WTC11 (cell line): Measurements from ENCODE around the gene CCNG1. TPM values are rescaled to one million over a fixed set of nuclear protein-coding genes. Genes with fewer than 3 reads are reported as not detected.
A peak's percentile ranks its signal among the peaks of the same experiment; 100 is the strongest.

Experiments used
- ATAC-seq: fragments of 200-7000 bp; cut with Tn5 transposase; 2 replicates; pipeline ENCODE4 v1.10.0; 2021; ENCODE audit warnings: mild to moderate bottlenecking, moderate library complexity
- CTCF ChIA-PET: fragments of 300-600 bp; sonication (Branson Sonifier 250); formaldehyde crosslinking; loops from one replicate; lab custom pipeline; 2021; ENCODE audit warnings: antibody characterized with exemption; lab: Charles Lee
- POLR2A ChIA-PET: fragments of 350-600 bp; sonication (Branson Sonifier 250); formaldehyde crosslinking; loops from one replicate; lab custom pipeline; 2021; ENCODE audit warnings: antibody characterized with exemption; lab: Charles Lee
- DNase-seq: peaks from one replicate; pipeline ENCODE4 v3.0.0; 2021; ENCODE audit warnings: low spot score
- H3K27ac Mint-ChIP-seq: 2 replicates; pipeline ENCODE4 v1.8.0; 2021; ENCODE audit warnings: mixed read lengths
- H3K27me3 Mint-ChIP-seq: 2 replicates; pipeline ENCODE4 v1.8.0; 2021; ENCODE audit warnings: low read depth, mild to moderate bottlenecking, moderate library complexity, mixed read lengths
- H3K36me3 Mint-ChIP-seq: 2 replicates; pipeline ENCODE4 v1.8.0; 2021; ENCODE audit warnings: mixed read lengths
- H3K4me1 Mint-ChIP-seq: 2 replicates; pipeline ENCODE4 v1.8.0; 2022; ENCODE audit warnings: mixed read lengths
- H3K4me3 Mint-ChIP-seq: 2 replicates; pipeline ENCODE4 v1.8.0; 2021; ENCODE audit warnings: mild to moderate bottlenecking, moderate library complexity, mixed read lengths
- H3K9me3 Mint-ChIP-seq: 2 replicates; pipeline ENCODE4 v1.8.0; 2021; ENCODE audit warnings: mixed read lengths
- ATF1 ChIP-seq: sonication (generic); formaldehyde crosslinking; IDR thresholded peaks from 2 replicates; pipeline ENCODE4 v1.8.1; 2023; ENCODE audit warnings: mild to moderate bottlenecking, moderate library complexity, missing genetic modification reagents
- CREM ChIP-seq: sonication (generic); formaldehyde crosslinking; IDR thresholded peaks from 2 replicates; pipeline ENCODE4 v1.8.1; 2022; ENCODE audit warnings: mild to moderate bottlenecking, missing genetic modification reagents, moderate library complexity
- ESRRA ChIP-seq: sonication (generic); formaldehyde crosslinking; IDR thresholded peaks from 2 replicates; pipeline ENCODE4 v1.8.1; 2022; ENCODE audit warnings: mild to moderate bottlenecking, missing genetic modification reagents, borderline replicate concordance
- JAZF1 ChIP-seq: fragments of 250-450 bp; sonication (Bioruptor Pico); IDR thresholded peaks from 2 replicates; pipeline ENCODE4 v1.9.0; 2021; ENCODE audit warnings: moderate library complexity, mild to moderate bottlenecking, inconsistent platforms
- MXD4 ChIP-seq: fragments of 250-450 bp; sonication (Bioruptor Pico); IDR thresholded peaks from 2 replicates; pipeline ENCODE4 v1.8.0; 2021; ENCODE audit warnings: mild to moderate bottlenecking, moderate library complexity, borderline replicate concordance
- MYBL2 ChIP-seq: sonication (generic); formaldehyde crosslinking; IDR thresholded peaks from 2 replicates; pipeline ENCODE4 v1.8.1; 2023; ENCODE audit warnings: mild to moderate bottlenecking, moderate library complexity, missing genetic modification reagents
- NFATC4 ChIP-seq: fragments of 250-450 bp; sonication (Bioruptor Pico); IDR thresholded peaks from 2 replicates; pipeline ENCODE4 v1.9.0; 2021; ENCODE audit warnings: mild to moderate bottlenecking
- NFE2L1 ChIP-seq: sonication (generic); formaldehyde crosslinking; IDR thresholded peaks from 2 replicates; pipeline ENCODE4 v1.8.1; 2023; ENCODE audit warnings: missing genetic modification reagents
- NFYB ChIP-seq: sonication (generic); formaldehyde crosslinking; conservative IDR thresholded peaks from 2 replicates; pipeline ENCODE4 v1.8.0; 2022; ENCODE audit warnings: low read depth, missing genetic modification reagents
- NR1H2 ChIP-seq: sonication (generic); formaldehyde crosslinking; IDR thresholded peaks from 2 replicates; pipeline ENCODE4 v1.9.0; 2021; ENCODE audit warnings: mild to moderate bottlenecking, moderate library complexity, missing genetic modification reagents
- NR2C2 ChIP-seq: sonication (generic); formaldehyde crosslinking; IDR thresholded peaks from 2 replicates; pipeline ENCODE4 v1.8.0; 2022; ENCODE audit warnings: mild to moderate bottlenecking, missing genetic modification reagents
- OVOL2 ChIP-seq: fragments of 250-450 bp; sonication (Bioruptor Pico); IDR thresholded peaks from 2 replicates; pipeline ENCODE4 v1.9.0; 2021; ENCODE audit warnings: mild to moderate bottlenecking, borderline replicate concordance
- RELA ChIP-seq: sonication (generic); formaldehyde crosslinking; IDR thresholded peaks from 2 replicates; pipeline ENCODE4 v1.8.1; 2022; ENCODE audit warnings: missing genetic modification reagents, mild to moderate bottlenecking, borderline replicate concordance
- ZNF138 ChIP-seq: sonication (generic); formaldehyde crosslinking; conservative IDR thresholded peaks from 2 replicates; pipeline ENCODE4 v1.8.1; 2022; ENCODE audit warnings: mild to moderate bottlenecking, moderate library complexity, missing genetic modification reagents
- ZNF423 ChIP-seq: fragments of 250-450 bp; sonication (Bioruptor Pico); IDR thresholded peaks from 2 replicates; pipeline ENCODE4 v2.1.2; 2022; ENCODE audit warnings: mild to moderate bottlenecking, moderate library complexity
- ZNF671 ChIP-seq: fragments of 250-450 bp; sonication (Bioruptor Pico); IDR thresholded peaks from 2 replicates; pipeline ENCODE4 v1.8.0; 2021; ENCODE audit warnings: mild to moderate bottlenecking
- total RNA-seq: library from RNA; stranded (reverse); gene quantifications from 3 replicates; pipeline ENCODE4 v1.2.3, GENCODE V29; 2021
- TF ChIP-seq, protein P1 (sequence below): sonication (generic); formaldehyde crosslinking; IDR thresholded peaks from 2 replicates; pipeline ENCODE4 v1.8.1; 2022; ENCODE audit warnings: missing genetic modification reagents, borderline replicate concordance
- TF ChIP-seq, protein P2 (sequence below): sonication (generic); formaldehyde crosslinking; IDR thresholded peaks from 2 replicates; pipeline ENCODE4 v1.8.0; 2023; ENCODE audit warnings: missing genetic modification reagents
- TF ChIP-seq, protein P3 (sequence below): sonication (generic); formaldehyde crosslinking; IDR thresholded peaks from 2 replicates; pipeline ENCODE4 v1.8.1; 2022; ENCODE audit warnings: low read depth, missing genetic modification reagents, borderline replicate concordance
- TF ChIP-seq, protein P4 (sequence below): sonication (generic); formaldehyde crosslinking; IDR thresholded peaks from 2 replicates; pipeline ENCODE4 v1.8.0; 2023; ENCODE audit warnings: missing genetic modification reagents, mild to moderate bottlenecking, borderline replicate concordance
- TF ChIP-seq, protein P5 (sequence below): sonication (generic); formaldehyde crosslinking; IDR thresholded peaks from 2 replicates; pipeline ENCODE4 v1.8.1; 2023; ENCODE audit warnings: mild to moderate bottlenecking, missing genetic modification reagents
- TF ChIP-seq, protein P6 (sequence below): sonication (generic); formaldehyde crosslinking; IDR thresholded peaks from 2 replicates; pipeline ENCODE4 v1.8.0; 2022; ENCODE audit warnings: mild to moderate bottlenecking, missing genetic modification reagents

Gene CCNG1
- total RNA-seq, 1 experiment from 2014 or later: 433 TPM

DNA sequence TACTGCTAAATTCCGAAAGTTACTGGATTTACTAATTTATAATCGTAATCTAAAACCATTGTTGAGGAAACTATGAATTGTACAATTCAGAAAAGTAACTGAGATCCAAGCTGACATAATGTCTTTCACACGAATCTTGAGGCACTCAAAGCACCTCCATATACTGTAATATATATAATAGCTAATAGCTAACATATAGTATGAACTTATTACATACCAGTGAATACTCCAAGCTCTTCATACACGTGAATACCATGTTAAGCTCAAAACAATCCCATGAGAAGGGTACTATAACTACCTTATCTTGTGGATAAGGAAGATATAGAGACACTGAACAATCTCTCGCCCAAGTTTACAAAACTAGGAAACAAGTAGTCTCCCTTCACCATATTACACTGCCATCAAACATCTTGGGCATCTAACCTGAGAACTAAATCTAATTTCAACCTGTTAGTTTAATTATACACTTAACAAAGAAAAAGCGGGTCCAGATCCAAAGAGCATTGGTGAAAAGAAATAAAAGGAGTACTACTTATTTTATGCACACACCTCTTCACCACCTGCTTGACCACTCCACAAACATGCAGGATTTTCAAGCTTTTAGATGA, 21.5 kb downstream of the CCNG1 start (continued):
- TF ChIP-seq, protein P1, sequence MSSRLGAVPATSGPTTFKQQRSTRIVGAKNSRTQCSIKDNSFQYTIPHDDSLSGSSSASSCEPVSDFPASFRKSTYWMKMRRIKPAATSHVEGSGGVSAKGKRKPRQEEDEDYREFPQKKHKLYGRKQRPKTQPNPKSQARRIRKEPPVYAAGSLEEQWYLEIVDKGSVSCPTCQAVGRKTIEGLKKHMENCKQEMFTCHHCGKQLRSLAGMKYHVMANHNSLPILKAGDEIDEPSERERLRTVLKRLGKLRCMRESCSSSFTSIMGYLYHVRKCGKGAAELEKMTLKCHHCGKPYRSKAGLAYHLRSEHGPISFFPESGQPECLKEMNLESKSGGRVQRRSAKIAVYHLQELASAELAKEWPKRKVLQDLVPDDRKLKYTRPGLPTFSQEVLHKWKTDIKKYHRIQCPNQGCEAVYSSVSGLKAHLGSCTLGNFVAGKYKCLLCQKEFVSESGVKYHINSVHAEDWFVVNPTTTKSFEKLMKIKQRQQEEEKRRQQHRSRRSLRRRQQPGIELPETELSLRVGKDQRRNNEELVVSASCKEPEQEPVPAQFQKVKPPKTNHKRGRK: no peak
- TF ChIP-seq NR1H2 (CRISPR knock-in tag): no peak
- TF ChIP-seq, protein P2, sequence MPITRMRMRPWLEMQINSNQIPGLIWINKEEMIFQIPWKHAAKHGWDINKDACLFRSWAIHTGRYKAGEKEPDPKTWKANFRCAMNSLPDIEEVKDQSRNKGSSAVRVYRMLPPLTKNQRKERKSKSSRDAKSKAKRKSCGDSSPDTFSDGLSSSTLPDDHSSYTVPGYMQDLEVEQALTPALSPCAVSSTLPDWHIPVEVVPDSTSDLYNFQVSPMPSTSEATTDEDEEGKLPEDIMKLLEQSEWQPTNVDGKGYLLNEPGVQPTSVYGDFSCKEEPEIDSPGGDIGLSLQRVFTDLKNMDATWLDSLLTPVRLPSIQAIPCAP (CRISPR knock-in tag): no peak
- TF ChIP-seq, all 79 proteins: peak for 0

DNA sequence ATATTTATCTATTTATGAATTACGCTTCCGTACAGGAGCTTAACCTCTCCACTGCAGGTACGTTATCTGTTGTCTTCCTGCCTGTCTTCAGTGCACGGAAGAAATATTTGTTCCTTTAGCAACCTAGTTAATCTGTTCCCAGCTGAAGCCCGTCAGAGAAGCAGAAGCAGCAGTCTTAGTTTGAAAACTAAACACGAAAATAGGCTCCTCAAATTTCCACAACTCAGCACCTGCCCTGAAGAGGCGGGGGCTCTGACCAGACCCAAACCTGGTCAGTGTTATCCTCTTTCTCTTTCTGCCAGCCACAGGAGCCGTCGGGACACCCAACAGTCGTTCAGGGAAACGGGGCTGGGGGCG, 22.0 kb downstream of the CCNG1 start:
- Mint-ChIP-seq H3K9me3 (no peaks in the 10 kb centered on the region), H3K4me3 (peak overlapping the region; percentile 97), H3K27me3 (peaks cover 3% of the 10 kb centered on the region), H3K36me3 (peaks cover 38% of the 10 kb centered on the region), H3K27ac (peak overlapping the region; percentile 100), H3K4me1 (peaks cover 30% of the 10 kb centered on the region)
- no peak for DNase-seq
- POLR2A ChIA-PET: interaction anchor here (0.6 to 5.0 kb wide), 6 partner anchors 9 to 44 kb away, joined by 3 to 77 read pairs (median 5); partner anchors contain the start of genes CCNG1 and MAT2B
- CTCF ChIA-PET: interaction anchor here (1.8 to 2.1 kb wide), 3 partner anchors 22 to 51 kb away, joined by 5 to 11 read pairs (median 6); partner anchors contain the start of gene CCNG1
- TF ChIP-seq MXD4 (CRISPR knock-in tag): no peak
- TF ChIP-seq, protein P3, sequence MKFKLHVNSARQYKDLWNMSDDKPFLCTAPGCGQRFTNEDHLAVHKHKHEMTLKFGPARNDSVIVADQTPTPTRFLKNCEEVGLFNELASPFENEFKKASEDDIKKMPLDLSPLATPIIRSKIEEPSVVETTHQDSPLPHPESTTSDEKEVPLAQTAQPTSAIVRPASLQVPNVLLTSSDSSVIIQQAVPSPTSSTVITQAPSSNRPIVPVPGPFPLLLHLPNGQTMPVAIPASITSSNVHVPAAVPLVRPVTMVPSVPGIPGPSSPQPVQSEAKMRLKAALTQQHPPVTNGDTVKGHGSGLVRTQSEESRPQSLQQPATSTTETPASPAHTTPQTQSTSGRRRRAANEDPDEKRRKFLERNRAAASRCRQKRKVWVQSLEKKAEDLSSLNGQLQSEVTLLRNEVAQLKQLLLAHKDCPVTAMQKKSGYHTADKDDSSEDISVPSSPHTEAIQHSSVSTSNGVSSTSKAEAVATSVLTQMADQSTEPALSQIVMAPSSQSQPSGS (CRISPR knock-in tag): no peak
- no peak for ATAC-seq

DNA sequence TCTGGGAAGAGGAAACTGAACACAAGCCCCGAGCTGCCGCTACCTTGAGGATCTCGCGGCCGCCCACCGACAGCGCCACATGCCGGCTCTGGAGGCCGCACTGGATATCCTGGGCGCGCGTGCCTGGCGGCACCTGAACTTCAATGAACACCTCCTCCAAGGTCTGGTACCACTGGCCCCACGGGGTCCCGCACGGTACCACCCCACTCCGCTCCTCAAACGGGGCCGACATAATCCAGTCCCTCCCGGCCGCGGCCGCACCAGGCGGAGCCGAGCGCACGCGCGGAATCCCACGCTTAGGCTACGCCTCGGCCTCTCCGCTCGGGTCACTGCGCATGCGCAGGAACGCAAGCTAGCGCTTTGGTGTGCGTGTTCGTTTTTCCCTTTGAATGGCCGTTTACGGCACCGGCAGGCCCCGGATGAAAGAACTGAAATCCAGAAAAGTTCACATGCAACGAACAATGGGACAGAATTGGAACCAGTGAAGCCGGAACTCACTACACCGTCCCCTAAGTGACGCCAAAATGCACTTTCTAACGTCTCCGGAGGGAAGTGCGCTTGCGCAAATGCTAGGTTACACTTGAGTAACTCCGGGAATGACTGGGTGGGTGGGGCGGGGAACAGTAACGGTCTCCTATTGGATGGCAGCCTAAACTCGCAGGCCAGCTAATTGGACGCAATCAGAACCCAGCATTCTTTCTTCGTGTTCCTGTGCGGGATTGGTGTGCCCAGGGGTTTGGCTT, 22.6 kb downstream of the CCNG1 start, which contains the start of gene NUDCD2:
Gene NUDCD2 (minus strand): TSS at position 284 of the 743 bp plus-strand sequence. CDS start 52 bp downstream, at position 232.
- no peaks in the 10 kb centered on the region for H3K9me3 Mint-ChIP-seq
- ChIA-PET POLR2A (interaction anchor here (0.6 to 5.0 kb wide), 12 partner anchors 9 to 1012 kb away, joined by 3 to 77 read pairs (median 4); partner anchors contain the start of genes CCNG1 and MAT2B), CTCF (interaction anchor here (0.6 to 2.5 kb wide), 6 partner anchors 22 to 112 kb away, joined by 3 to 11 read pairs (median 6); partner anchors contain the start of gene CCNG1)
- peak; percentile 94 for ATAC-seq
- peak; percentile 93 for DNase-seq
- peaks cover 3% of the 10 kb centered on the region for H3K27me3 Mint-ChIP-seq
- peaks cover 30% of the 10 kb centered on the region for H3K4me1 Mint-ChIP-seq
- H3K4me3 Mint-ChIP-seq: peak within 1 kb of the TSS; percentile 99
- H3K36me3 Mint-ChIP-seq: peaks cover 39% of the 10 kb centered on the region
- peak within 1 kb of the TSS; percentile 100 for H3K27ac Mint-ChIP-seq
- TF ChIP-seq, protein P4, sequence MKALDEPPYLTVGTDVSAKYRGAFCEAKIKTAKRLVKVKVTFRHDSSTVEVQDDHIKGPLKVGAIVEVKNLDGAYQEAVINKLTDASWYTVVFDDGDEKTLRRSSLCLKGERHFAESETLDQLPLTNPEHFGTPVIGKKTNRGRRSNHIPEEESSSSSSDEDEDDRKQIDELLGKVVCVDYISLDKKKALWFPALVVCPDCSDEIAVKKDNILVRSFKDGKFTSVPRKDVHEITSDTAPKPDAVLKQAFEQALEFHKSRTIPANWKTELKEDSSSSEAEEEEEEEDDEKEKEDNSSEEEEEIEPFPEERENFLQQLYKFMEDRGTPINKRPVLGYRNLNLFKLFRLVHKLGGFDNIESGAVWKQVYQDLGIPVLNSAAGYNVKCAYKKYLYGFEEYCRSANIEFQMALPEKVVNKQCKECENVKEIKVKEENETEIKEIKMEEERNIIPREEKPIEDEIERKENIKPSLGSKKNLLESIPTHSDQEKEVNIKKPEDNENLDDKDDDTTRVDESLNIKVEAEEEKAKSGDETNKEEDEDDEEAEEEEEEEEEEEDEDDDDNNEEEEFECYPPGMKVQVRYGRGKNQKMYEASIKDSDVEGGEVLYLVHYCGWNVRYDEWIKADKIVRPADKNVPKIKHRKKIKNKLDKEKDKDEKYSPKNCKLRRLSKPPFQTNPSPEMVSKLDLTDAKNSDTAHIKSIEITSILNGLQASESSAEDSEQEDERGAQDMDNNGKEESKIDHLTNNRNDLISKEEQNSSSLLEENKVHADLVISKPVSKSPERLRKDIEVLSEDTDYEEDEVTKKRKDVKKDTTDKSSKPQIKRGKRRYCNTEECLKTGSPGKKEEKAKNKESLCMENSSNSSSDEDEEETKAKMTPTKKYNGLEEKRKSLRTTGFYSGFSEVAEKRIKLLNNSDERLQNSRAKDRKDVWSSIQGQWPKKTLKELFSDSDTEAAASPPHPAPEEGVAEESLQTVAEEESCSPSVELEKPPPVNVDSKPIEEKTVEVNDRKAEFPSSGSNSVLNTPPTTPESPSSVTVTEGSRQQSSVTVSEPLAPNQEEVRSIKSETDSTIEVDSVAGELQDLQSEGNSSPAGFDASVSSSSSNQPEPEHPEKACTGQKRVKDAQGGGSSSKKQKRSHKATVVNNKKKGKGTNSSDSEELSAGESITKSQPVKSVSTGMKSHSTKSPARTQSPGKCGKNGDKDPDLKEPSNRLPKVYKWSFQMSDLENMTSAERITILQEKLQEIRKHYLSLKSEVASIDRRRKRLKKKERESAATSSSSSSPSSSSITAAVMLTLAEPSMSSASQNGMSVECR (CRISPR knock-in tag): peak; percentile 39; the same call in 1 of the 2 replicates
- peak; percentile 64; the same call in 1 of the 2 replicates for TF ChIP-seq ZNF671 (CRISPR knock-in tag)
- no peak for TF ChIP-seq ZNF138 (CRISPR knock-in tag)
- peak; percentile 98 for TF ChIP-seq MYBL2 (CRISPR knock-in tag)
- peak; percentile 39; the same call in 1 of the 2 replicates for TF ChIP-seq CREM (CRISPR knock-in tag)
- peak; percentile 19; the same call in 1 of the 2 replicates for TF ChIP-seq NFE2L1
- TF ChIP-seq, protein P5, sequence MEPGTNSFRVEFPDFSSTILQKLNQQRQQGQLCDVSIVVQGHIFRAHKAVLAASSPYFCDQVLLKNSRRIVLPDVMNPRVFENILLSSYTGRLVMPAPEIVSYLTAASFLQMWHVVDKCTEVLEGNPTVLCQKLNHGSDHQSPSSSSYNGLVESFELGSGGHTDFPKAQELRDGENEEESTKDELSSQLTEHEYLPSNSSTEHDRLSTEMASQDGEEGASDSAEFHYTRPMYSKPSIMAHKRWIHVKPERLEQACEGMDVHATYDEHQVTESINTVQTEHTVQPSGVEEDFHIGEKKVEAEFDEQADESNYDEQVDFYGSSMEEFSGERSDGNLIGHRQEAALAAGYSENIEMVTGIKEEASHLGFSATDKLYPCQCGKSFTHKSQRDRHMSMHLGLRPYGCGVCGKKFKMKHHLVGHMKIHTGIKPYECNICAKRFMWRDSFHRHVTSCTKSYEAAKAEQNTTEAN (CRISPR knock-in tag): no peak
- 0 out of 2 replicates have a peak, but pooled peaks have one; percentile 63 for TF ChIP-seq NFATC4 (CRISPR knock-in tag)
- TF ChIP-seq, protein P6, sequence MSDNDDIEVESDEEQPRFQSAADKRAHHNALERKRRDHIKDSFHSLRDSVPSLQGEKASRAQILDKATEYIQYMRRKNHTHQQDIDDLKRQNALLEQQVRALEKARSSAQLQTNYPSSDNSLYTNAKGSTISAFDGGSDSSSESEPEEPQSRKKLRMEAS: peak; percentile 92
- TF ChIP-seq RELA (CRISPR knock-in tag): no peak
- TF ChIP-seq OVOL2 (CRISPR knock-in tag): no peak
- TF ChIP-seq ZNF423 (CRISPR knock-in tag): 0 out of 2 replicates have a peak, but pooled peaks have one; percentile 17
- TF ChIP-seq ESRRA (CRISPR knock-in tag): no peak; the same call in 1 of the 2 replicates
- no peak for TF ChIP-seq NR2C2
- peak; percentile 81; the same call in 1 of the 2 replicates for TF ChIP-seq ATF1 (CRISPR knock-in tag)
- 0 out of 2 replicates have a peak, but pooled peaks have one; percentile 63 for TF ChIP-seq NFYB (CRISPR knock-in tag)
- no peak for TF ChIP-seq JAZF1 (CRISPR knock-in tag)
